ENCODE results near the gene PADI3. TPM values are rescaled to one million over a fixed set of nuclear protein-coding genes. Genes with fewer than 3 reads are reported as not detected.

Gene PADI3
- total RNA-seq, 1 experiment from 2014 or later: 2.5 TPM

- Histone ChIP-seq H3K27ac (ENCODE audit: insufficient read length, low read depth, low read length) (no peak overlapping the region), H3K9me3 (ENCODE audit: control insufficient read depth, low read depth, low read length) (no peaks in the 10 kb centered on the region), H2BK5ac (ENCODE audit: insufficient read length, low read length) (no peak overlapping the region), H3K18ac (ENCODE audit: insufficient read length, low read depth, low read length) (no peak overlapping the region), H3K4ac (ENCODE audit: low read depth, low read length) (no peak overlapping the region), H3K56ac (ENCODE audit: insufficient read length, low read depth, low read length) (no peak overlapping the region), H2BK15ac (ENCODE audit: low read depth, low read length) (no peak overlapping the region), H3K4me1 (ENCODE audit: insufficient read depth, low read length) (no peaks in the 10 kb centered on the region; the same call in 1 of the 2 replicates), H3K27me3 (ENCODE audit: insufficient read depth, low read length) (no peaks in the 10 kb centered on the region), H2AK5ac (ENCODE audit: insufficient read length, low read length) (no peak overlapping the region), H3K14ac (ENCODE audit: insufficient read depth, low read length) (no peak overlapping the region), H2BK20ac (ENCODE audit: low read depth, low read length, poor library complexity, severe bottlenecking) (no peak overlapping the region), H2BK12ac (ENCODE audit: insufficient read length, low read depth, low read length) (no peak overlapping the region), H4K91ac (ENCODE audit: insufficient read length, low read depth, low read length) (no peak overlapping the region), H3K79me2 (ENCODE audit: insufficient read depth, low read length) (no peaks in the 10 kb centered on the region), H4K20me1 (ENCODE audit: control insufficient read depth, insufficient read depth, insufficient read length) (no peaks in the 10 kb centered on the region), H3K23ac (ENCODE audit: insufficient read length, low read depth, low read length) (no peak overlapping the region), H2AFZ (ENCODE audit: low read length) (no peak overlapping the region), H4K5ac (ENCODE audit: insufficient read length, low read depth, low read length) (no peak overlapping the region), H3K79me1 (ENCODE audit: insufficient read depth, low read depth, low read length, poor library complexity, severe bottlenecking) (no peaks in the 10 kb centered on the region), H4K8ac (replicated peaks; ENCODE audit: insufficient read length, low read depth, low read length) (no peak overlapping the region), H3K4me2 (ENCODE audit: insufficient read depth, insufficient read length, low read length) (no peak overlapping the region), H3T11ph (ENCODE audit: low read length) (no peak overlapping the region), H2BK120ac (ENCODE audit: low read depth, low read length, poor library complexity, severe bottlenecking) (no peak overlapping the region), H3K23me2 (ENCODE audit: insufficient read length, low read depth, low read length, poor library complexity, severe bottlenecking) (no peaks in the 10 kb centered on the region), H3K9ac (ENCODE audit: extremely low read depth, insufficient read length, low read length) (no peak overlapping the region)
- H3K4me1 Mint-ChIP-seq: peaks cover 3 to 7% of the 10 kb centered on the region in 2 experiments; a peak in 3 of 4 replicates
- no peak for TF ChIP-seq CTCF (conservative IDR thresholded peaks at IDR 0.05)
- no CpG with 5 or more reads among the region's 7 CpGs for WGBS (ENCODE audit: extremely low coverage, insufficient read length, low lambda C conversion rate)
- no peaks in the 10 kb centered on the region for H3K9me3 Mint-ChIP-seq
- H3K27me3 Mint-ChIP-seq (ENCODE audit: low read depth): peaks cover 4% of the 10 kb centered on the region
- H3K27ac Mint-ChIP-seq: peak overlapping the region in 1 of 3 experiments; percentile 41; a peak in 1 of 7 replicates
- no peak overlapping the region for H3K4me3 Mint-ChIP-seq
- H3K36me3 Mint-ChIP-seq (ENCODE audit: insufficient read depth in 1 of 3, low read depth in 3 of 3): no peaks in the 10 kb centered on the region
- no peak for DNase-seq
Observed at GRCh38 chr1:17227358-17227915, 21.5 kb upstream of the PADI3 start.

Measured in H9 (cell line).